ENCODE results near the gene MTA3. TPM values are rescaled to one million over a fixed set of nuclear protein-coding genes. Genes with fewer than 3 reads are reported as not detected.

MTA3 gene
- total and polyA plus RNA-seq, 11 donors: 11.9 to 31.8 (median 23.3) TPM

DNA sequence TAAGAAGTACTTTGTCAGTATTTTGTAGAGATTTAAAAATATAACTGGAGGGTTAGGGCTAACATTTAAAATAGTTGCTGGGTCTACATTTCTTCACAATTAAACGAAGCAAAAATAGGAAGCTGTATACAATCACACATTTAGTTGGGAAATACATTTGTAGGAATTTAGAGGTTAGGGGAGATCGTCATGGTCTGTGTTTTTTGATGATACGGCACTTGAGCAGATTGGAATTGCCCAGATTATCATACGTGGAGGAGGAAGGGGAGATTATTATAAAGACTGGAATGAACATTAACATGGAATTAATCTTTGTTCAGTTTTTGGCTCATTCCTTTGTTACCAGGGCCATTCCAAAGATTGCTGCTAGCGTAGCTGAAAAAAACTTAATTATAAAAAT lies 84.6 kb downstream of the MTA3 start:
- WGBS, 4 donors: 83 to 86% (median 85%) methylated on average over 5 of the region's 5 CpGs
- Histone ChIP-seq H3K27ac (no peak overlapping the region), H3K27me3 (no peaks in the 10 kb centered on the region), H3K36me3 (peaks cover 0 to 25% (median 8%) of the 10 kb centered on the region in 9 donors), H3K9me3 (no peaks in the 10 kb centered on the region), H3K4me3 (no peak overlapping the region), H3K4me1 (no peaks in the 10 kb centered on the region)
- TF ChIP-seq CTCF (IDR thresholded peaks at IDR 0.05) (no peak), POLR2A (IDR thresholded peaks at IDR 0.05) (no peak)
- ATAC-seq (no peak), DNase-seq (no peak)
- intact Hi-C loops (cut with DNase I): no loop called here

- no peak overlapping the region for H3K4me3 ChIP-seq
- intact Hi-C loops (cut with DNase I): no loop called here
- ATAC-seq: no peak
- no peaks in the 10 kb centered on the region for H3K9me3 ChIP-seq
- TF ChIP-seq POLR2A (IDR thresholded peaks at IDR 0.05) (no peak), CTCF (IDR thresholded peaks at IDR 0.05) (no peak)
- 90 to 96% (median 93%) methylated on average over 2 of the region's 2 CpGs for WGBS, 4 donors
- H3K27me3 ChIP-seq: no peaks in the 10 kb centered on the region
- H3K36me3 ChIP-seq: peaks cover 0 to 32% (median 8%) of the 10 kb centered on the region in 9 donors
- H3K27ac ChIP-seq: no peak overlapping the region
- H3K4me1 ChIP-seq: no peaks in the 10 kb centered on the region
- no peak for DNase-seq
These were observed 85.5 kb downstream of the MTA3 start for GRCh38 chr2:42653908-42654445.

- no peaks in the 10 kb centered on the region for H3K9me3 ChIP-seq
- WGBS, 4 donors: 81 to 96% (median 86%) methylated on average over 8 of the region's 8 CpGs
- intact Hi-C loops (cut with DNase I): no loop called here
- DNase-seq: no peak
- H3K36me3 ChIP-seq: peaks cover 0 to 49% (median 20%) of the 10 kb centered on the region in 9 donors
- no peak overlapping the region for H3K27ac ChIP-seq
- no peak for ATAC-seq
- H3K27me3 ChIP-seq: no peaks in the 10 kb centered on the region
- peaks cover 0 to 5% (median 0%) of the 10 kb centered on the region in 12 donors for H3K4me1 ChIP-seq
- TF ChIP-seq POLR2A (IDR thresholded peaks at IDR 0.05) (no peak), CTCF (IDR thresholded peaks at IDR 0.05) (no peak)
- H3K4me3 ChIP-seq: no peak overlapping the region
These were observed 89.9 kb downstream of the MTA3 start for GRCh38 chr2:42658306-42658705.

- H3K27me3 ChIP-seq: no peaks in the 10 kb centered on the region
- intact Hi-C loops (cut with DNase I): loop anchor here in 9 of 10 donors (5.0 kb wide), 3 partner anchors 92 to 162 kb away; partner anchors contain the start of gene MTA3 (in 1 of the 9)
- H3K36me3 ChIP-seq: peaks cover 0 to 49% (median 20%) of the 10 kb centered on the region in 9 donors
- TF ChIP-seq POLR2A (IDR thresholded peaks at IDR 0.05): no peak
- TF ChIP-seq CTCF (IDR thresholded peaks at IDR 0.05): no peak
- 73 to 75% (median 74%) methylated on average over 4 of the region's 4 CpGs for WGBS, 4 donors
- H3K4me1 ChIP-seq: peaks cover 0 to 12% (median 0%) of the 10 kb centered on the region in 12 donors
- DNase-seq (no peak), ATAC-seq (no peak)
- no peak overlapping the region for H3K4me3 ChIP-seq
- H3K9me3 ChIP-seq: no peaks in the 10 kb centered on the region
- no peak overlapping the region for H3K27ac ChIP-seq
These were observed 91.2 kb downstream of the MTA3 start for GRCh38 chr2:42659609-42660008.
